Measurements from ENCODE around the gene N4BP3. TPM values are rescaled to one million over a fixed set of nuclear protein-coding genes. Genes with fewer than 3 reads are reported as not detected.
"Not testable (repeated sequence)": the region's sequence is repeated elsewhere in the genome, so short reads cannot be mapped to it uniquely, and the experiment has no call there.

The N4BP3 gene
- total RNA-seq, 4 donors from 2014 or later: 3.9 to 6.4 (median 5.6) TPM

GRCh38 chr5:178086266-178086665 lies 27.1 kb upstream of the N4BP3 start:
- no peaks in the 10 kb centered on the region for H3K27me3 ChIP-seq
- H3K36me3 ChIP-seq: no peaks in the 10 kb centered on the region
- H3K27ac ChIP-seq: no peak overlapping the region
- 36 to 37% methylated on average over 25 of the region's 25 CpGs for WGBS, 2 donors
- no peak overlapping the region for H3K4me3 ChIP-seq (replicated peaks in 1 of 3)
- peak; percentile 22 to 31 for DNase-seq
- H3K4me1 ChIP-seq: no peaks in the 10 kb centered on the region
- TF ChIP-seq, protein P1, sequence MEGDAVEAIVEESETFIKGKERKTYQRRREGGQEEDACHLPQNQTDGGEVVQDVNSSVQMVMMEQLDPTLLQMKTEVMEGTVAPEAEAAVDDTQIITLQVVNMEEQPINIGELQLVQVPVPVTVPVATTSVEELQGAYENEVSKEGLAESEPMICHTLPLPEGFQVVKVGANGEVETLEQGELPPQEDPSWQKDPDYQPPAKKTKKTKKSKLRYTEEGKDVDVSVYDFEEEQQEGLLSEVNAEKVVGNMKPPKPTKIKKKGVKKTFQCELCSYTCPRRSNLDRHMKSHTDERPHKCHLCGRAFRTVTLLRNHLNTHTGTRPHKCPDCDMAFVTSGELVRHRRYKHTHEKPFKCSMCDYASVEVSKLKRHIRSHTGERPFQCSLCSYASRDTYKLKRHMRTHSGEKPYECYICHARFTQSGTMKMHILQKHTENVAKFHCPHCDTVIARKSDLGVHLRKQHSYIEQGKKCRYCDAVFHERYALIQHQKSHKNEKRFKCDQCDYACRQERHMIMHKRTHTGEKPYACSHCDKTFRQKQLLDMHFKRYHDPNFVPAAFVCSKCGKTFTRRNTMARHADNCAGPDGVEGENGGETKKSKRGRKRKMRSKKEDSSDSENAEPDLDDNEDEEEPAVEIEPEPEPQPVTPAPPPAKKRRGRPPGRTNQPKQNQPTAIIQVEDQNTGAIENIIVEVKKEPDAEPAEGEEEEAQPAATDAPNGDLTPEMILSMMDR (IDR thresholded peaks at IDR 0.05): no peak
- TF ChIP-seq POLR2A (IDR thresholded peaks at IDR 0.05): no peak
- intact Hi-C loops (cut with DNase I): no loop called here
- no peaks in the 10 kb centered on the region for H3K9me3 ChIP-seq

- H3K9me3 ChIP-seq; H3K4me1 ChIP-seq; H3K27ac ChIP-seq; H3K4me3 ChIP-seq (replicated peaks in 1 of 3); H3K36me3 ChIP-seq; DNase-seq; intact Hi-C loops (cut with DNase I); H3K27me3 ChIP-seq: not testable (repeated sequence)
- WGBS, 2 donors: 85 to 90% methylated on average over 5 of the region's 5 CpGs
These were observed 26.1 kb upstream of the N4BP3 start for GRCh38 chr5:178087199-178087598.

- no peaks in the 10 kb centered on the region for H3K36me3 ChIP-seq
- TF ChIP-seq, protein P1 (IDR thresholded peaks at IDR 0.05): no peak
- no peak for TF ChIP-seq POLR2A (IDR thresholded peaks at IDR 0.05)
These were observed 22.5 kb upstream of the N4BP3 start for GRCh38 chr5:178090856-178091255.

GRCh38 chr5:178093134-178093533 lies 20.2 kb upstream of the N4BP3 start:
- Histone ChIP-seq H3K36me3 (no peaks in the 10 kb centered on the region), H3K9me3 (no peaks in the 10 kb centered on the region), H3K27me3 (no peaks in the 10 kb centered on the region), H3K4me3 (replicated peaks in 1 of 3) (no peak overlapping the region), H3K4me1 (no peaks in the 10 kb centered on the region), H3K27ac (no peak overlapping the region)
- TF ChIP-seq, protein P1 (IDR thresholded peaks at IDR 0.05): no peak
- no peak for TF ChIP-seq POLR2A (IDR thresholded peaks at IDR 0.05)
- DNase-seq: no peak
- 73 to 79% methylated on average over 2 of the region's 2 CpGs for WGBS, 2 donors
- intact Hi-C loops (cut with DNase I): no loop called here

More at GRCh38 chr5:178090856-178091255, 22.5 kb upstream of the N4BP3 start:
- Histone ChIP-seq H3K27me3 (no peaks in the 10 kb centered on the region), H3K9me3 (no peaks in the 10 kb centered on the region), H3K4me3 (replicated peaks in 1 of 3) (no peak overlapping the region), H3K27ac (no peak overlapping the region), H3K4me1 (no peaks in the 10 kb centered on the region)
- DNase-seq: no peak
- WGBS, 2 donors: 82 to 92% methylated on average over 6 of the region's 6 CpGs
- intact Hi-C loops (cut with DNase I): no loop called here

DNA sequence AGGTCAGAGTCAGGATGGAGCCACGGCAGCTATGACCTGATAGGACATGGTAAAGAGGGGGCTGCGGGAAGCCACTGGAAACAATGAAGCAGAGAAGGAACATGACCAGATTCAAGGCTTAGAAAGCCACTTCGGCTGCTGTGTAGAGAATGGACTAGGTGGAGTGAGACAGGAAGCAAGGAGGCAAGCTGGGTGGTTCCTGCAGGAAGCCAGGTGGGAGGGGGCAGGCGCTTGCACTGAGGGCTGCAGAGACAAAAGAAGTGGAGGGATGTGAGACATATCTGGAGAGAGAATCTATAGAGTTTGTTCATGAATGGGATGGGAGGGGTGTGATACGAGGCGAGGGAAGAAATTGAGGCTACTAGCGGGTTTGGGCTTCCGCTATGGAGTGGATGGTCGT lies 19.0 kb upstream of the N4BP3 start:
- no peak for DNase-seq
- TF ChIP-seq POLR2A (IDR thresholded peaks at IDR 0.05): no peak
- TF ChIP-seq, protein P1 (IDR thresholded peaks at IDR 0.05): no peak
- Histone ChIP-seq H3K4me3 (replicated peaks in 1 of 3) (no peak overlapping the region), H3K36me3 (no peaks in the 10 kb centered on the region), H3K9me3 (no peaks in the 10 kb centered on the region), H3K27ac (no peak overlapping the region), H3K27me3 (no peaks in the 10 kb centered on the region), H3K4me1 (no peaks in the 10 kb centered on the region)
- intact Hi-C loops (cut with DNase I): no loop called here
- 84 to 85% methylated on average over 9 of the region's 9 CpGs for WGBS, 2 donors

DNA sequence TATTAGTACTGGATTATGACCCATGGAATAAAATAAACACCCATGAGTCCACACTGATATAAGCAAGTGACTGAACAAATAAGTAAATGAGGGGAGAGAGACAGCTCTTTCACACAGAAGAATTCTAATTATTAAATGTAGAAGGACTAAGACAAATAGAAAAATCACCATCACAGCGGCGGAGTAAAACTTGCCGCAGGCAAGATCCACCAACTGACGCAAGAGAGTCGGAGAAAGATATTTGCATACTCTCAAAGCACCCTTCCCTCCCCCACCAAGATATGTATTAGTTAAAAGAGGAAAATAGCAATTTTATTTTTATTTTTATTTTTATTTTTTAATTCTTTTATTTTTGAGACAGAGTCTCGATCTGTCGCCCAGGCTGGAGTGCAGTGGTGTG lies 14.6 kb upstream of the N4BP3 start:
- WGBS, 2 donors: 94 to 95% methylated on average over 7 of the region's 7 CpGs
- Histone ChIP-seq H3K4me1 (no peaks in the 10 kb centered on the region), H3K27me3 (no peaks in the 10 kb centered on the region), H3K36me3 (no peaks in the 10 kb centered on the region), H3K4me3 (replicated peaks in 1 of 3) (no peak overlapping the region), H3K27ac (no peak overlapping the region), H3K9me3 (no peaks in the 10 kb centered on the region)
- intact Hi-C loops (cut with DNase I): no loop called here
- no peak for DNase-seq
- no peak for TF ChIP-seq POLR2A (IDR thresholded peaks at IDR 0.05)
- TF ChIP-seq, protein P1 (IDR thresholded peaks at IDR 0.05): no peak
